Endothelial cell of umbilical vein (primary cell): Measurements from ENCODE around the gene RPS6KA5. TPM values are rescaled to one million over a fixed set of nuclear protein-coding genes. Genes with fewer than 3 reads are reported as not detected.

Experiments used
- BruUV-seq: library from RNA; stranded (reverse); fragments of 400-500 nt; replicated peaks from 2 replicates; lab custom pipeline; 2021; lab: Mats Ljungman, UMichigan
- CTCF ChIA-PET: fragments of 300-600, 350-600 bp; sonication (Branson Sonifier 250); formaldehyde crosslinking; loops from one replicate; lab custom pipeline; 2021; ENCODE audit warnings: antibody characterized with exemption, inconsistent platforms; lab: Charles Lee
- POLR2A ChIA-PET: fragments of 300-600, 350-600 bp; sonication (Branson Sonifier 250); formaldehyde crosslinking; loops from one replicate; lab custom pipeline; 2021; ENCODE audit warnings: antibody characterized with exemption, inconsistent platforms; lab: Charles Lee
- DNase-seq: peaks from one replicate; pipeline ENCODE4 v3.0.0-alpha.2; 2011; ENCODE audit warnings: low read depth, low spot score
- FAIRE-seq: peaks from 2 replicates; lab custom pipeline; 2011; peaks lifted over from hg19 to GRCh38; lab: Jason Lieb, UNC
- H2AFZ ChIP-seq: 2 replicates; pipeline ENCODE4 v1.6.0; 2012; ENCODE audit warnings: low read depth, low read length, control low read depth, inconsistent platforms
- H3K27ac ChIP-seq: 2 replicates; pipeline ENCODE4 v1.5.1; 2011; ENCODE audit warnings: low read depth, mild to moderate bottlenecking, control low read depth, low read length, moderate library complexity; ENCODE audit not compliant: insufficient read depth
- H3K27me3 ChIP-seq, 2 experiments: 2 replicates each; pipeline versions ENCODE4 v1.6.0 to v1.6.1; 2011; ENCODE audit warnings: low read length in 2 of 2, mixed read lengths in 1 of 2; ENCODE audit not compliant: control insufficient read depth in 2 of 2, insufficient read depth in 2 of 2
- H3K36me3 ChIP-seq, 2 experiments: 2 replicates in 1 of 2; 3 replicates in 1 of 2; pipeline ENCODE4 v1.5.1; 2011; ENCODE audit warnings: low read length in 2 of 2, mild to moderate bottlenecking in 1 of 2, moderate library complexity in 1 of 2; ENCODE audit not compliant: control insufficient read depth in 2 of 2, insufficient read depth in 2 of 2; ENCODE audit errors: extremely low read depth in 1 of 2
- H3K4me1 ChIP-seq: 3 replicates; pipeline ENCODE4 v1.5.1; 2011; ENCODE audit warnings: mild to moderate bottlenecking, low read length; ENCODE audit not compliant: control insufficient read depth, insufficient read depth; ENCODE audit errors: extremely low read depth
- H3K4me2 ChIP-seq: 2 replicates; pipeline ENCODE4 v1.6.1; 2011; ENCODE audit warnings: low read length, control low read depth, mixed read lengths; ENCODE audit not compliant: insufficient read depth
- H3K4me3 ChIP-seq, 3 experiments: fragments of 200-600 bp in 1 of 3; sonication (generic), shearing (Covaris generic) in 1 of 3; replicated peaks in 1 of 3; 2 replicates each; pipeline ENCODE4 v1.5.1; 2011 to 2016; ENCODE audit warnings: control low read depth in 3 of 3, low read length in 3 of 3, mild to moderate bottlenecking in 2 of 3, inconsistent platforms in 1 of 3, low read depth in 1 of 3, moderate library complexity in 1 of 3; ENCODE audit not compliant: insufficient read depth in 1 of 3
- H3K79me2 ChIP-seq: 2 replicates; pipeline ENCODE4 v1.6.0; 2012; ENCODE audit warnings: low read length, inconsistent platforms; ENCODE audit not compliant: control insufficient read depth, insufficient read depth
- H3K9ac ChIP-seq: replicated peaks from 2 replicates; pipeline ENCODE3; 2011; ENCODE audit warnings: low read length, control low read depth; ENCODE audit not compliant: insufficient read depth; ENCODE audit errors: extremely low read depth
- H3K9me1 ChIP-seq: replicated peaks from 3 replicates; pipeline ENCODE4 v1.6.0; 2011; ENCODE audit warnings: mild to moderate bottlenecking, low read length; ENCODE audit not compliant: control insufficient read depth, insufficient read depth; ENCODE audit errors: extremely low read depth
- H3K9me3 ChIP-seq: replicated peaks from 2 replicates; pipeline ENCODE4 v1.5.1; 2012; ENCODE audit warnings: low read length, inconsistent platforms; ENCODE audit not compliant: control insufficient read depth, insufficient read depth
- H4K20me1 ChIP-seq: replicated peaks from 2 replicates; pipeline ENCODE3; 2011; ENCODE audit warnings: mild to moderate bottlenecking, low read length; ENCODE audit not compliant: control insufficient read depth, insufficient read depth; ENCODE audit errors: extremely low read depth
- EZH2 ChIP-seq: IDR thresholded peaks from 2 replicates; pipeline ENCODE4 v1.6.1; 2012; ENCODE audit warnings: borderline replicate concordance, low read depth, mild to moderate bottlenecking, moderate library complexity, low read length, inconsistent platforms; ENCODE audit not compliant: severe bottlenecking
- FOS ChIP-seq: IDR thresholded peaks from 2 replicates; pipeline ENCODE4 v1.6.1; 2011; ENCODE audit warnings: mild to moderate bottlenecking, low read length, moderate library complexity, borderline replicate concordance; ENCODE audit not compliant: insufficient read depth
- JUN ChIP-seq: IDR thresholded peaks from 2 replicates; pipeline ENCODE4 v1.6.1; 2011; ENCODE audit warnings: borderline replicate concordance, low read depth; ENCODE audit not compliant: insufficient read length, insufficient read depth
- POLR2AphosphoS5 ChIP-seq: IDR thresholded peaks from 2 replicates; pipeline ENCODE4 v1.6.1; 2012; ENCODE audit warnings: low read depth, mild to moderate bottlenecking, control low read depth, low read length, moderate library complexity; ENCODE audit not compliant: insufficient read depth
- dilution Hi-C: fragments of 300-500 bp; cut with MboI; formaldehyde crosslinking; loops from one replicate; pipeline ENCODE4 v1.15.0; 2019; ENCODE audit warnings: low sequenced_read_pairs; ENCODE audit not compliant: extremely low pct_ligation_motif_present
- intact Hi-C: fragments of 100-400 bp; cut with micrococcal nuclease; formaldehyde crosslinking; loops from one replicate; pipeline ENCODE4 v1.10.0; 2022
- polyA plus RNA-seq, 4 experiments: library from polyadenylated mRNA; depleted of rRNA in 3 of 4; stranded (reverse) in 3 of 4; unstranded in 1 of 4; fragments of >200 nt; gene quantifications; 2 replicates each; pipeline versions ENCODE4 v1.2.1 to v1.2.3, GENCODE V29; 2011 to 2012; ENCODE audit warnings: missing spikeins in 1 of 4
- total RNA-seq: library from RNA; stranded (reverse); gene quantifications from 2 replicates; pipeline ENCODE4 v1.2.3, GENCODE V29; 2021
- TF ChIP-seq, protein P1 (sequence below), 2 donors: IDR thresholded peaks; 1 replicate in 1 of 2; 2 replicates in 1 of 2; pipeline ENCODE4 v1.5.1; 2011; ENCODE audit warnings: low read length in 2 of 2, mild to moderate bottlenecking in 2 of 2, moderate library complexity in 2 of 2, control low read depth in 1 of 2, inconsistent platforms in 1 of 2, low read depth in 1 of 2; ENCODE audit not compliant: insufficient read depth in 1 of 2; ENCODE audit errors: extremely low read depth in 1 of 2
- TF ChIP-seq, protein P2 (sequence below): IDR thresholded peaks from 2 replicates; pipeline ENCODE4 v1.6.1; 2011; ENCODE audit not compliant: insufficient read depth, insufficient read length

The RPS6KA5 gene
- total and polyA plus RNA-seq, 2 donors (not counting 3 experiments of a cell fraction or from before 2014, with no cell fraction given) = 2.9 to 5.4 TPM

DNA sequence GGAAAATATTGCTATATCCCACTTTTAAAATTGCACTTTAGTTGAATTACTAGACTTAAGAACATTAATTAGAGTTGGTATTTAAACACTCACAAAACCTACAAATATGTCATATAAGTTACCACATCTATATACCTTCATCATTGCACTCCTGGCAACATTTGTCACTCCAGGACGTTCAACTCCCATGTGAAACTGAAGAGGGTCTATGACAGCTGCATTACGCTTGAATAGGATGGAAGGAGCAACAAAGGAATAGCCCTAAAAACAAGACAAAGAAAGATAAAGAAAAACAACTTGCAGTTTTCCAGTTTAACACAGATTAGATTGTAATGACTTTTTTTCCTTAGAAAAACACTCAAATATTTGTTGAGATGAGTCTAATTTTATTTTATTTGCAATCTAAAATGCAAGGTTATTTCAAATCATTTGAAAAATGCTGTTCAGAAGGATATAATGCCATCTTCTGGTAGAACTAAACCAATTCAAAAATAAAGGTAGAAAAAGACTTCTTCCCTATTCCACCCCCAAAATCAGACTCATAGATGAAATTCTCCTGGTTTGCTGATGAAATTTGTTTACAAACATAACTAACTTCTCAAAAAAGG is 159.9 kb downstream of the RPS6KA5 start:
- no peaks in the 10 kb centered on the region for H3K9me3 ChIP-seq
- dilution Hi-C loops (loop anchor here (10.0 to 25.0 kb wide), 2 partner anchors 264 to 387 kb away; no protein-coding TSS in a partner anchor), intact Hi-C loops (loop anchor here (1.0 kb wide), 1 partner anchor 140 kb away; no protein-coding TSS in a partner anchor)
- ChIA-PET POLR2A (no interaction called here), CTCF (interaction anchor here (0.8 to 2.6 kb wide), 5 partner anchors 105 to 599 kb away, joined by 3 to 19 read pairs (median 3); no protein-coding TSS in a partner anchor)
- no peaks in the 10 kb centered on the region for H3K27me3 ChIP-seq
- no TSS peak for BruUV-seq
- no peaks in the 10 kb centered on the region for H3K9me1 ChIP-seq
- no peak overlapping the region for H3K27ac ChIP-seq
- peak; percentile 9 for DNase-seq
- H3K79me2 ChIP-seq = no peaks in the 10 kb centered on the region
- no peak overlapping the region for H3K4me2 ChIP-seq
- no peaks in the 10 kb centered on the region for H3K4me1 ChIP-seq
- H3K36me3 ChIP-seq = peaks cover 0 to 10% of the 10 kb centered on the region in 2 experiments
- H4K20me1 ChIP-seq = no peaks in the 10 kb centered on the region
- TF ChIP-seq FOS (no peak), POLR2AphosphoS5 (no peak), EZH2 (no peak), JUN (no peak)
- TF ChIP-seq, protein P1, sequence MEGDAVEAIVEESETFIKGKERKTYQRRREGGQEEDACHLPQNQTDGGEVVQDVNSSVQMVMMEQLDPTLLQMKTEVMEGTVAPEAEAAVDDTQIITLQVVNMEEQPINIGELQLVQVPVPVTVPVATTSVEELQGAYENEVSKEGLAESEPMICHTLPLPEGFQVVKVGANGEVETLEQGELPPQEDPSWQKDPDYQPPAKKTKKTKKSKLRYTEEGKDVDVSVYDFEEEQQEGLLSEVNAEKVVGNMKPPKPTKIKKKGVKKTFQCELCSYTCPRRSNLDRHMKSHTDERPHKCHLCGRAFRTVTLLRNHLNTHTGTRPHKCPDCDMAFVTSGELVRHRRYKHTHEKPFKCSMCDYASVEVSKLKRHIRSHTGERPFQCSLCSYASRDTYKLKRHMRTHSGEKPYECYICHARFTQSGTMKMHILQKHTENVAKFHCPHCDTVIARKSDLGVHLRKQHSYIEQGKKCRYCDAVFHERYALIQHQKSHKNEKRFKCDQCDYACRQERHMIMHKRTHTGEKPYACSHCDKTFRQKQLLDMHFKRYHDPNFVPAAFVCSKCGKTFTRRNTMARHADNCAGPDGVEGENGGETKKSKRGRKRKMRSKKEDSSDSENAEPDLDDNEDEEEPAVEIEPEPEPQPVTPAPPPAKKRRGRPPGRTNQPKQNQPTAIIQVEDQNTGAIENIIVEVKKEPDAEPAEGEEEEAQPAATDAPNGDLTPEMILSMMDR (IDR thresholded peaks at IDR 0.05; ENCODE audit: extremely low read depth in 1 of 2, insufficient read depth in 1 of 2, low read depth in 1 of 2, low read length in 2 of 2) = no peak
- TF ChIP-seq, protein P2, sequence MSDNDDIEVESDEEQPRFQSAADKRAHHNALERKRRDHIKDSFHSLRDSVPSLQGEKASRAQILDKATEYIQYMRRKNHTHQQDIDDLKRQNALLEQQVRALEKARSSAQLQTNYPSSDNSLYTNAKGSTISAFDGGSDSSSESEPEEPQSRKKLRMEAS = no peak
- no peak overlapping the region for H3K4me3 ChIP-seq
- no peak overlapping the region for H3K9ac ChIP-seq
- no peak overlapping the region for H2AFZ ChIP-seq
- FAIRE-seq = no peak
